Mesendoderm (in vitro differentiated cells): ENCODE results near the gene SH2B2.

Source experiments
- DNase-seq: peaks from one replicate; pipeline ENCODE4 v3.0.0; 2013
- H2AK5ac ChIP-seq: 2 replicates; pipeline ENCODE4 v1.6.1; 2013; ENCODE audit warnings: low read length, inconsistent platforms
- H2BK120ac ChIP-seq: 2 replicates; pipeline ENCODE4 v1.6.1; 2013; ENCODE audit warnings: low read depth, mild to moderate bottlenecking, low read length, moderate library complexity, mixed read lengths
- H2BK15ac ChIP-seq: replicated peaks from 2 replicates; pipeline ENCODE4 v1.6.1; 2013; ENCODE audit warnings: low read depth, mild to moderate bottlenecking, moderate library complexity
- H2BK5ac ChIP-seq: 2 replicates; pipeline ENCODE4 v1.6.1; 2013; ENCODE audit warnings: low read length, inconsistent platforms
- H3K18ac ChIP-seq: 2 replicates; pipeline ENCODE4 v1.6.1; 2013; ENCODE audit warnings: mild to moderate bottlenecking, low read length, mixed read lengths
- H3K23ac ChIP-seq: one replicate; pipeline ENCODE4 v1.6.1; 2013; ENCODE audit warnings: low read length
- H3K27ac ChIP-seq: 2 replicates; pipeline ENCODE4 v1.5.1; 2013; ENCODE audit warnings: low read depth, mild to moderate bottlenecking, inconsistent platforms, low read length, moderate library complexity
- H3K27me3 ChIP-seq: 2 replicates; pipeline ENCODE4 v1.6.1; 2013; ENCODE audit warnings: low read length, control low read depth, mild to moderate bottlenecking, inconsistent platforms; ENCODE audit not compliant: insufficient read depth, poor library complexity
- H3K36me3 ChIP-seq: 2 replicates; pipeline ENCODE4 v1.6.1; 2013; ENCODE audit warnings: low read length, inconsistent platforms; ENCODE audit not compliant: control insufficient read depth, insufficient read depth
- H3K4ac ChIP-seq: one replicate; pipeline ENCODE4 v1.6.1; 2013; ENCODE audit warnings: low read depth, mild to moderate bottlenecking, low read length, moderate library complexity
- H3K4me1 ChIP-seq: 2 replicates; pipeline ENCODE4 v1.6.1; 2013; ENCODE audit warnings: low read depth, low read length, inconsistent platforms; ENCODE audit not compliant: control insufficient read depth
- H3K4me2 ChIP-seq: 2 replicates; pipeline ENCODE4 v1.6.1; 2013; ENCODE audit warnings: low read length
- H3K4me3 ChIP-seq: 2 replicates; pipeline ENCODE4 v1.5.1; 2013; ENCODE audit warnings: mild to moderate bottlenecking, low read length
- H3K56ac ChIP-seq: one replicate; pipeline ENCODE4 v1.6.1; 2013; ENCODE audit warnings: low read length
- H3K79me1 ChIP-seq: 2 replicates; pipeline ENCODE4 v1.6.1; 2013; ENCODE audit warnings: low read length, inconsistent platforms
- H3K79me2 ChIP-seq: 2 replicates; pipeline ENCODE4 v1.6.1; 2013; ENCODE audit warnings: mild to moderate bottlenecking, low read length; ENCODE audit not compliant: control insufficient read depth, insufficient read depth
- H3K9ac ChIP-seq: 2 replicates; pipeline ENCODE4 v1.6.1; 2013; ENCODE audit warnings: low read length, inconsistent platforms
- H4K5ac ChIP-seq: one replicate; pipeline ENCODE4 v1.6.1; 2013; ENCODE audit warnings: low read length
- H4K8ac ChIP-seq: one replicate; pipeline ENCODE4 v1.6.1; 2013; ENCODE audit warnings: low read depth, mild to moderate bottlenecking, control low read depth, low read length, moderate library complexity
- WGBS: extraction: QIAGEN DNeasy Blood & Tissue Kit; methylation state at CpG from one replicate; pipeline ENCODE4 v1.1.7; 2013; ENCODE audit warnings: low lambda C conversion rate, missing lambda C conversion rate; ENCODE audit not compliant: insufficient coverage; ENCODE audit errors: extremely low coverage; 5-methylcytosine and 5-hydroxymethylcytosine counted together

SH2B2 gene

GRCh38 chr7:102254521-102254920 is 32.1 kb upstream of the SH2B2 start:
- Histone ChIP-seq H4K5ac (no peak overlapping the region), H3K56ac (no peak overlapping the region)
- no CpG with 5 or more reads among the region's 8 CpGs for WGBS

GRCh38 chr7:102255501-102255900 is 31.2 kb upstream of the SH2B2 start:
- Histone ChIP-seq H2BK5ac (no peak overlapping the region), H2BK120ac (no peak overlapping the region), H3K9ac (no peak overlapping the region), H2AK5ac (no peak overlapping the region), H4K8ac (no peak overlapping the region), H4K5ac (no peak overlapping the region), H3K27me3 (no peaks in the 10 kb centered on the region), H3K36me3 (peaks cover under 1% of the 10 kb centered on the region), H3K79me2 (no peaks in the 10 kb centered on the region), H3K4me3 (no peak overlapping the region), H3K56ac (no peak overlapping the region), H2BK15ac (no peak overlapping the region), H3K4me2 (no peak overlapping the region), H3K23ac (no peak overlapping the region), H3K18ac (no peak overlapping the region), H3K4me1 (no peaks in the 10 kb centered on the region), H3K4ac (no peak overlapping the region), H3K27ac (no peak overlapping the region), H3K79me1 (no peaks in the 10 kb centered on the region)
- WGBS, result no CpG with 5 or more reads among the region's 7 CpGs
- DNase-seq, result no peak

More at GRCh38 chr7:102254521-102254920, 32.1 kb upstream of the SH2B2 start:
- no peaks in the 10 kb centered on the region for H3K79me1 ChIP-seq
- H3K36me3 ChIP-seq, result peaks cover 3% of the 10 kb centered on the region
- H3K27ac ChIP-seq, result no peak overlapping the region
- H3K4ac ChIP-seq, result no peak overlapping the region
- H3K79me2 ChIP-seq, result no peaks in the 10 kb centered on the region
- no peak overlapping the region for H3K4me2 ChIP-seq
- no peak overlapping the region for H2BK5ac ChIP-seq
- H3K9ac ChIP-seq, result no peak overlapping the region
- no peaks in the 10 kb centered on the region for H3K4me1 ChIP-seq
- no peak overlapping the region for H4K8ac ChIP-seq
- H2BK120ac ChIP-seq, result no peak overlapping the region
- H2BK15ac ChIP-seq, result no peak overlapping the region
- no peaks in the 10 kb centered on the region for H3K27me3 ChIP-seq
- H3K18ac ChIP-seq, result no peak overlapping the region
- DNase-seq, result no peak
- H3K4me3 ChIP-seq, result no peak overlapping the region
- no peak overlapping the region for H3K23ac ChIP-seq
- no peak overlapping the region for H2AK5ac ChIP-seq

GRCh38 chr7:102255916-102256315 is 30.8 kb upstream of the SH2B2 start:
- Histone ChIP-seq H4K5ac (no peak overlapping the region), H2BK120ac (no peak overlapping the region), H3K56ac (no peak overlapping the region), H3K4me3 (no peak overlapping the region), H3K79me2 (no peaks in the 10 kb centered on the region), H3K79me1 (no peaks in the 10 kb centered on the region), H3K36me3 (no peaks in the 10 kb centered on the region), H3K4me2 (no peak overlapping the region), H2AK5ac (no peak overlapping the region), H3K27me3 (no peaks in the 10 kb centered on the region), H3K27ac (no peak overlapping the region), H4K8ac (no peak overlapping the region), H2BK15ac (no peak overlapping the region), H3K4ac (no peak overlapping the region), H2BK5ac (no peak overlapping the region), H3K9ac (no peak overlapping the region), H3K23ac (no peak overlapping the region), H3K4me1 (no peaks in the 10 kb centered on the region), H3K18ac (no peak overlapping the region)
- DNase-seq, result no peak
- whole genome bisulfite sequencing, result no CpG with 5 or more reads among the region's 15 CpGs

GRCh38 chr7:102258073-102258748 is 28.5 kb upstream of the SH2B2 start:
- Histone ChIP-seq H3K9ac (no peak overlapping the region), H2BK15ac (no peak overlapping the region), H3K4me1 (no peaks in the 10 kb centered on the region), H4K8ac (no peak overlapping the region), H3K18ac (no peak overlapping the region), H3K79me1 (no peaks in the 10 kb centered on the region), H3K27me3 (no peaks in the 10 kb centered on the region), H3K23ac (no peak overlapping the region), H2BK120ac (no peak overlapping the region), H2BK5ac (no peak overlapping the region), H3K4me2 (no peak overlapping the region), H3K79me2 (no peaks in the 10 kb centered on the region), H3K4me3 (no peak overlapping the region), H4K5ac (no peak overlapping the region), H3K27ac (no peak overlapping the region), H2AK5ac (no peak overlapping the region), H3K56ac (no peak overlapping the region), H3K36me3 (no peaks in the 10 kb centered on the region), H3K4ac (no peak overlapping the region)
- WGBS, result no CpG with 5 or more reads among the region's 25 CpGs
- no peak for DNase-seq

GRCh38 chr7:102258749-102259107 is 27.9 kb upstream of the SH2B2 start:
- H4K5ac ChIP-seq, result no peak overlapping the region
- no peak overlapping the region for H3K23ac ChIP-seq
- no peak overlapping the region for H3K18ac ChIP-seq
- WGBS, result no CpG with 5 or more reads among the region's 12 CpGs
- H3K4me2 ChIP-seq, result no peak overlapping the region
- H3K79me1 ChIP-seq, result no peaks in the 10 kb centered on the region
- H3K4me1 ChIP-seq, result no peaks in the 10 kb centered on the region
- H3K79me2 ChIP-seq, result no peaks in the 10 kb centered on the region
- no peak overlapping the region for H2BK120ac ChIP-seq
- H3K27ac ChIP-seq, result no peak overlapping the region
- DNase-seq, result no peak
- no peak overlapping the region for H2AK5ac ChIP-seq
- no peak overlapping the region for H3K4me3 ChIP-seq
- H3K9ac ChIP-seq, result no peak overlapping the region
- H3K36me3 ChIP-seq, result no peaks in the 10 kb centered on the region
- no peaks in the 10 kb centered on the region for H3K27me3 ChIP-seq
- no peak overlapping the region for H2BK5ac ChIP-seq
- no peak overlapping the region for H3K56ac ChIP-seq
- no peak overlapping the region for H3K4ac ChIP-seq
- no peak overlapping the region for H4K8ac ChIP-seq
- no peak overlapping the region for H2BK15ac ChIP-seq

GRCh38 chr7:102260856-102261255 is 25.8 kb upstream of the SH2B2 start:
- H3K9ac ChIP-seq, result no peak overlapping the region
- DNase-seq, result peak; percentile 67
- no peak overlapping the region for H4K8ac ChIP-seq
- H2BK5ac ChIP-seq, result no peak overlapping the region
- H2AK5ac ChIP-seq, result no peak overlapping the region
- no peak overlapping the region for H3K4me3 ChIP-seq
- H3K18ac ChIP-seq, result no peak overlapping the region
- WGBS, result no CpG with 5 or more reads among the region's 9 CpGs
- no peak overlapping the region for H3K4ac ChIP-seq
- no peaks in the 10 kb centered on the region for H3K36me3 ChIP-seq
- H3K23ac ChIP-seq, result no peak overlapping the region
- no peak overlapping the region for H4K5ac ChIP-seq
- no peaks in the 10 kb centered on the region for H3K79me1 ChIP-seq
- no peak overlapping the region for H2BK15ac ChIP-seq
- no peak overlapping the region for H3K27ac ChIP-seq
- no peak overlapping the region for H3K56ac ChIP-seq
- no peak overlapping the region for H3K4me2 ChIP-seq
- no peak overlapping the region for H2BK120ac ChIP-seq
- H3K4me1 ChIP-seq, result no peaks in the 10 kb centered on the region
- no peaks in the 10 kb centered on the region for H3K27me3 ChIP-seq
- H3K79me2 ChIP-seq, result no peaks in the 10 kb centered on the region
